KMS-11 (cell line): ENCODE measurements around the gene LMCD1.

Experiments used
- H2AFZ ChIP-seq: fragments of 200-600 bp; sonication (generic); 2 replicates; pipeline ENCODE4 v1.6.1; 2016; ENCODE audit warnings: antibody characterized with exemption, mixed run types, low read depth
- H3K27ac ChIP-seq: fragments of 200-600 bp; sonication (generic); 2 replicates; pipeline ENCODE4 v1.6.1; 2016; ENCODE audit warnings: mild to moderate bottlenecking, mixed run types
- H3K27me3 ChIP-seq: fragments of 200-600 bp; sonication (generic); 2 replicates; pipeline ENCODE4 v1.6.1; 2017; ENCODE audit warnings: mild to moderate bottlenecking, low read depth, mixed run types, moderate library complexity; ENCODE audit not compliant: insufficient read depth
- H3K36me3 ChIP-seq: fragments of 200-600 bp; sonication (generic); 2 replicates; pipeline ENCODE4 v1.6.1; 2017; ENCODE audit warnings: mild to moderate bottlenecking, mixed run types; ENCODE audit not compliant: insufficient read depth
- H3K4me1 ChIP-seq: fragments of 200-600 bp; sonication (generic); 2 replicates; pipeline ENCODE4 v1.6.1; 2016; ENCODE audit warnings: mild to moderate bottlenecking, low read depth, mixed run types; ENCODE audit not compliant: poor library complexity, severe bottlenecking
- H3K4me2 ChIP-seq: fragments of 200-600 bp; sonication (generic); 2 replicates; pipeline ENCODE4 v1.7.0; 2016; ENCODE audit warnings: mild to moderate bottlenecking, mixed run types
- H3K4me3 ChIP-seq: fragments of 200-600 bp; sonication (generic); IDR thresholded peaks from 2 replicates; pipeline ENCODE4 v1.6.1; 2017; ENCODE audit warnings: low read depth, low read length, mixed read lengths; ENCODE audit not compliant: insufficient read depth
- H3K79me2 ChIP-seq: fragments of 200-600 bp; sonication (generic); 2 replicates; pipeline ENCODE4 v1.6.1; 2016; ENCODE audit warnings: low read depth, mixed run types; ENCODE audit not compliant: insufficient read depth
- H3K9ac ChIP-seq: fragments of 200-600 bp; sonication (generic); 2 replicates; pipeline ENCODE4 v1.6.1; 2016; ENCODE audit warnings: mild to moderate bottlenecking, mixed run types
- H4K20me1 ChIP-seq: fragments of 200-600 bp; sonication (generic); 2 replicates; pipeline ENCODE4 v1.6.1; 2016; ENCODE audit warnings: mild to moderate bottlenecking, mixed run types; ENCODE audit not compliant: insufficient read depth
- TF ChIP-seq, protein P1 (sequence below): fragments of 200-600 bp; sonication (generic); conservative IDR thresholded peaks from 2 replicates; pipeline ENCODE4 v1.6.1; 2017; ENCODE audit warnings: low read depth, mild to moderate bottlenecking, antibody characterized with exemption, low read length, moderate library complexity, mixed read lengths

LMCD1 gene

DNA sequence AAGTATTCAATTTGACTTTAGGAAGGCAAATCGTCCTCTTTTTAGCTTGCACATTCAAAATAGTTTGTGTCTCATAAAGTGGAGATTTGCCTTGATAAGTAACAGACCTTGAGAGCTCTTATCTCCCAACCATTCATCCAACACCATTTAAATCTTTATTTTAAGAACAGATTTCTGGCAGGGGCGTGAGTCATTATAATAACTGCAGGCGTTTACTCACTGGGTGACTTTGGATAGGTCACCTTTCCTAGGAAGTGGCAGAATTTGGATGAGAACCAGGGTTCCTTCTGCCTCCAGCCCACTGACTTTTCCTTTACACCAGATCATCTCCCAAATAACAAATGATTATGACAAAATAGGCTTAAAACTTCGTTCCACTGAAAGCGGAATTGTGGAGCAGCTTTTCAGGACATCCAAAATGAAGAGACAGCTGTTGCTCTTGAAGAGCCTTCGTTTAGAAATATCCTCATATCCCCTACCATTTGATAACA is 5.0 kb downstream of the LMCD1 start:
- H3K4me2 ChIP-seq = no peak overlapping the region
- H3K36me3 ChIP-seq = no peaks in the 10 kb centered on the region
- no peak overlapping the region for H3K9ac ChIP-seq
- H3K4me1 ChIP-seq = no peaks in the 10 kb centered on the region
- no peak overlapping the region for H3K4me3 ChIP-seq
- H3K27me3 ChIP-seq = no peaks in the 10 kb centered on the region
- TF ChIP-seq, protein P1, sequence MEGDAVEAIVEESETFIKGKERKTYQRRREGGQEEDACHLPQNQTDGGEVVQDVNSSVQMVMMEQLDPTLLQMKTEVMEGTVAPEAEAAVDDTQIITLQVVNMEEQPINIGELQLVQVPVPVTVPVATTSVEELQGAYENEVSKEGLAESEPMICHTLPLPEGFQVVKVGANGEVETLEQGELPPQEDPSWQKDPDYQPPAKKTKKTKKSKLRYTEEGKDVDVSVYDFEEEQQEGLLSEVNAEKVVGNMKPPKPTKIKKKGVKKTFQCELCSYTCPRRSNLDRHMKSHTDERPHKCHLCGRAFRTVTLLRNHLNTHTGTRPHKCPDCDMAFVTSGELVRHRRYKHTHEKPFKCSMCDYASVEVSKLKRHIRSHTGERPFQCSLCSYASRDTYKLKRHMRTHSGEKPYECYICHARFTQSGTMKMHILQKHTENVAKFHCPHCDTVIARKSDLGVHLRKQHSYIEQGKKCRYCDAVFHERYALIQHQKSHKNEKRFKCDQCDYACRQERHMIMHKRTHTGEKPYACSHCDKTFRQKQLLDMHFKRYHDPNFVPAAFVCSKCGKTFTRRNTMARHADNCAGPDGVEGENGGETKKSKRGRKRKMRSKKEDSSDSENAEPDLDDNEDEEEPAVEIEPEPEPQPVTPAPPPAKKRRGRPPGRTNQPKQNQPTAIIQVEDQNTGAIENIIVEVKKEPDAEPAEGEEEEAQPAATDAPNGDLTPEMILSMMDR = no peak
- no peaks in the 10 kb centered on the region for H3K79me2 ChIP-seq
- H2AFZ ChIP-seq = no peak overlapping the region
- H3K27ac ChIP-seq = no peak overlapping the region
- H4K20me1 ChIP-seq = no peaks in the 10 kb centered on the region

DNA sequence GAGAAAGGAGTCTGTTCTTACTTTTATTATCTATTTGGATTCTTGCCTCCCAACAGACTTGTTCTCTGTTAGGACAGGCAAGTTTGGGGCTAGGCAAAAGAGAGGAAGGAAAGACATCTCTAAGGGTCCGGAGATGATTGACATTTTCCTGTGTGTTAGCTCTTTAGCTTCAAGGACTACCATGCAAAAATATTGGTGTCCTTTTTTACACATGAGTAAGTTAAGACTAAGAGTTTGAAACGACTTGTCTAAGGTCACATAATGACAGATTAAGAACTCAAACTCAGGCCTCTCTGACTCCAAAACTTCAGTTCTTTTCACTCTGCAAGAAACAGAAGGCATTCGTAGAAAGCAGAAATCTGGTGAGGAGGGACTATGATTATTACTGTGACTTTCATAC is 5.9 kb downstream of the LMCD1 start:
- no peak overlapping the region for H3K4me3 ChIP-seq
- no peaks in the 10 kb centered on the region for H3K36me3 ChIP-seq
- H2AFZ ChIP-seq = no peak overlapping the region
- no peaks in the 10 kb centered on the region for H3K27me3 ChIP-seq
- H3K4me2 ChIP-seq = no peak overlapping the region
- no peaks in the 10 kb centered on the region for H3K4me1 ChIP-seq
- H3K79me2 ChIP-seq = no peaks in the 10 kb centered on the region
- H3K9ac ChIP-seq = no peak overlapping the region
- TF ChIP-seq, protein P1 = no peak
- H4K20me1 ChIP-seq = no peaks in the 10 kb centered on the region
- H3K27ac ChIP-seq = no peak overlapping the region

DNA sequence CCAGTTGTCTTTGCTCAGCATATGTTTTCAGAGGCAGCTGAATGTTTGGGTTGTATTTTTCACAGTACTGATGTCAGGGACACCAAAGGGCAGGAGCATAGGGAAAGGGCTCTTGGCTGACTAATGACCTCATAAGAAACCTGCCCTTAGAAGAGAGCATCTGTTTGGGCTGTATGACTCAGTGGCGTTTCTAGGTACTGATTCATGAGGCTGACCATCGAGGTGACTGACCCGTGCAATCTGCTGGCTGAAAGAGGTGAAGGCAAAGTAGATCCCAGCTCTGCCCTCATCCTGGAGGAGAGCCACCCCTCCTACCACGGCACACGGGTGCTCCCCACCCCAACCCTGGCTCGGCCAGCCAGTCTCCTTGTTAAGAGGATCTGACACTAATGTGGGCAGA is 8.3 kb downstream of the LMCD1 start:
- Histone ChIP-seq H3K9ac (no peak overlapping the region), H3K79me2 (no peaks in the 10 kb centered on the region), H3K4me1 (no peaks in the 10 kb centered on the region), H3K4me2 (no peak overlapping the region), H2AFZ (no peak overlapping the region), H3K27ac (no peak overlapping the region), H4K20me1 (no peaks in the 10 kb centered on the region), H3K36me3 (no peaks in the 10 kb centered on the region), H3K27me3 (no peaks in the 10 kb centered on the region), H3K4me3 (no peak overlapping the region)
- TF ChIP-seq, protein P1 = no peak

DNA sequence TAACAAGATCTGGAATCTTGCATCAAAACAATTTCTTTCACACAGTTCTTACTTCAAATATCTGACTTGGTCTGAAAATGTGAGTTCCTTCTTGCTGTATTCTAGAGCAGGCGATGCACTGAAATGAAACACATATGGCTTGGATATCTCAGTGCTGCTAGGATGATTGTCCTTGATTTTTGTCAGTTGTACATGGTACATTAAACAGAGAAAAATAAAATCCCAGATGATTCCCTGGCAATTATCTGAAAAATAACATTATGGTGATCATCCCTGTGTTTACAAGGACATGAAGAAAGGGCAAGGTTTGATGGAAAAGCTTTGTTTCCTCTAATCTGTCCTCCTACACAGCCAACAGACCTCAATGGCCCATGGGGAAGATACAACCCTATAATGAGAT is 10.6 kb downstream of the LMCD1 start:
- H3K4me3 ChIP-seq = no peak overlapping the region
- no peaks in the 10 kb centered on the region for H4K20me1 ChIP-seq
- H3K79me2 ChIP-seq = no peaks in the 10 kb centered on the region
- H3K9ac ChIP-seq = no peak overlapping the region
- H2AFZ ChIP-seq = no peak overlapping the region
- H3K4me2 ChIP-seq = no peak overlapping the region
- no peaks in the 10 kb centered on the region for H3K27me3 ChIP-seq
- TF ChIP-seq, protein P1 = no peak
- no peaks in the 10 kb centered on the region for H3K36me3 ChIP-seq
- no peak overlapping the region for H3K27ac ChIP-seq
- no peaks in the 10 kb centered on the region for H3K4me1 ChIP-seq
